C1 segment of cervical spinal cord (tissue), 14 donors: Measurements from ENCODE around the gene DGKK.

ENCODE experiments used
- DNase-seq, 14 donors: peaks; one replicate each; lab custom pipeline; 2025; lab: John Stamatoyannopoulos, UW

Gene DGKK

GRCh38 chrX:50470103-50471031, at the start of gene DGKK:
Gene DGKK, minus strand, starts transcription at chrX:50470825. Its CDS starts 147 bp downstream, at chrX:50470678.
- no peak for DNase-seq

- no peak for DNase-seq
These were observed 44.2 kb upstream of the DGKK start for GRCh38 chrX:50514811-50515210.

- DNase-seq, result no peak
These were observed 26.5 kb upstream of the DGKK start for GRCh38 chrX:50497114-50497513.

GRCh38 chrX:50495616-50496015, 25.0 kb upstream of the DGKK start:
- no peak for DNase-seq

GRCh38 chrX:50492720-50493119, 22.1 kb upstream of the DGKK start:
- no peak for DNase-seq

GRCh38 chrX:50484662-50485061, 14.0 kb upstream of the DGKK start:
- no peak for DNase-seq

- DNase-seq, result no peak
These were observed 12.7 kb upstream of the DGKK start for GRCh38 chrX:50483283-50483682.

GRCh38 chrX:50475208-50475607, 4.6 kb upstream of the DGKK start:
- no peak for DNase-seq

- no peak for DNase-seq
These were observed 765 bp upstream of the DGKK start for GRCh38 chrX:50471390-50471789.

- no peak for DNase-seq
These were observed 1.4 kb downstream of the DGKK start for GRCh38 chrX:50469206-50469605.

GRCh38 chrX:50459615-50460014, 11.0 kb downstream of the DGKK start:
- no peak for DNase-seq

- DNase-seq, result no peak
These were observed 12.1 kb downstream of the DGKK start for GRCh38 chrX:50458483-50458882.

- no peak for DNase-seq
These were observed 13.7 kb downstream of the DGKK start for GRCh38 chrX:50456712-50457484.

GRCh38 chrX:50452782-50453181, 17.8 kb downstream of the DGKK start:
- no peak for DNase-seq

- DNase-seq, result no peak
These were observed 20.3 kb downstream of the DGKK start for GRCh38 chrX:50450324-50450723.

GRCh38 chrX:50448565-50448964, 22.1 kb downstream of the DGKK start:
- no peak for DNase-seq

GRCh38 chrX:50447535-50447934, 23.1 kb downstream of the DGKK start:
- DNase-seq, result no peak

GRCh38 chrX:50442426-50443116, 28.1 kb downstream of the DGKK start:
- no peak for DNase-seq

GRCh38 chrX:50436797-50437196, 33.8 kb downstream of the DGKK start:
- no peak for DNase-seq

- no peak for DNase-seq
These were observed 37.8 kb downstream of the DGKK start for GRCh38 chrX:50432829-50433289.

GRCh38 chrX:50431623-50432022, 39.0 kb downstream of the DGKK start:
- no peak for DNase-seq
